Activated CD8-positive, alpha-beta T cell treated with anti-CD3 and anti-CD28 coated beads for 36 hours (primary cell): ENCODE results near the gene IL17RB. TPM values are rescaled to one million over a fixed set of nuclear protein-coding genes. Genes with fewer than 3 reads are reported as not detected.

Source experiments
- ATAC-seq: fragments of 200-7000 bp; cut with Tn5 transposase; one replicate; pipeline ENCODE4 v1.10.0; 2021; ENCODE audit warnings: mild to moderate bottlenecking, moderate library complexity
- CTCF ChIA-PET: fragments of 350-600 bp; sonication (Branson Sonifier 250); formaldehyde crosslinking; loops from one replicate; lab custom pipeline; 2021; ENCODE audit warnings: antibody characterized with exemption; lab: Charles Lee
- POLR2A ChIA-PET: fragments of 350-600 bp; sonication (Branson Sonifier 250); formaldehyde crosslinking; loops from one replicate; lab custom pipeline; 2021; ENCODE audit warnings: antibody characterized with exemption; lab: Charles Lee
- DNase-seq: peaks from one replicate; pipeline ENCODE4 v3.0.0-alpha.2; 2020
- H3K27ac Mint-ChIP-seq: one replicate; pipeline ENCODE4 v1.8.0; 2021; ENCODE audit warnings: mild to moderate bottlenecking, mixed read lengths
- H3K27me3 Mint-ChIP-seq: one replicate; pipeline ENCODE4 v1.8.0; 2021; ENCODE audit warnings: mixed read lengths
- H3K36me3 Mint-ChIP-seq: one replicate; pipeline ENCODE4 v1.8.0; 2021; ENCODE audit warnings: low read depth, mixed read lengths
- H3K4me1 Mint-ChIP-seq: one replicate; pipeline ENCODE4 v1.8.0; 2021; ENCODE audit warnings: low read depth, mixed read lengths
- H3K4me3 Mint-ChIP-seq: one replicate; pipeline ENCODE4 v1.8.0; 2021; ENCODE audit warnings: mild to moderate bottlenecking, moderate library complexity, mixed read lengths
- H3K9me3 Mint-ChIP-seq: one replicate; pipeline ENCODE4 v1.8.0; 2021; ENCODE audit warnings: mixed read lengths
- intact Hi-C: fragments of 100-400 bp; cut with micrococcal nuclease; formaldehyde crosslinking; loops from one replicate; pipeline ENCODE4 v1.10.0; 2022
- total RNA-seq, 2 experiments: library from RNA; stranded (reverse); gene quantifications; one replicate each; pipeline ENCODE4 v1.2.3, GENCODE V29; 2021
- TF ChIP-seq, protein P1 (sequence below): fragments of 200-600 bp; IDR thresholded peaks from one replicate; pipeline ENCODE4 v1.8.0; 2022; ENCODE audit warnings: antibody characterized with exemption, mild to moderate bottlenecking

Gene IL17RB
- total RNA-seq, 2 experiments from 2014 or later: not detected

DNA sequence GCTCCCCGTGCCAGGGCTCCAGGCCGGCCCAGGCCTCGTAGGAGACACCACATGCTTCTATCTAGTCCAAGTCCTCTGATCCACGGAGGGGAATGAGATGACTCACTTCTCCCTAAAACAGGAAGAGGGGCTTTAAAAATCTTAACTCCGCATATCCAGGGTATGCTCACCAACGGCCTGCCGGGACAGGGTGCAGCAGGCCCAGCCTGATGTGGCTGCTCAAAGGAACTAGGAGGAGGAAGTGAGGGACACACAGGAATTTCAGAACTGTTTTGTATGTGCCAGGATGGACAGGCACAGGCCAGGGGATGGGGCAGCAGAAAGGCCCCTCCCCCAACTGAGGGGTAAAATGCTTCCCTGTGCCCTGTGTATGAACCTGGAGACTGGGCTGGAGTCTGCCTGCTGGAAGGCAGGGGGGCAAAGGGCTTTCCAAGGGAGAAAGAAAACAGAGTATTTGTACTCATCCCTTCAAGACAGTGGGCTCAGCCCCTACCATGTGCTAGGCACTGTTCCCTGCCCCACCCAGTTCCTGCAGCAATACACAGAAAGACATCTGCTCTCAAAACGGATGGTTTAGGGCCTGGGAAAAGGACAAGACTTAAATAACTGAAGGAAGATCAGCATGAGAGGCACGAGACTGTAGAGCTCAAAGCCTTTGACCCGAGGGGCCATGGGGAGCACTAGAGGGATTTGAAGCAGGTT lies 22.3 kb upstream of the IL17RB start:
- intact Hi-C loops: no loop called here
- Mint-ChIP-seq H3K27me3 (no peaks in the 10 kb centered on the region), H3K4me3 (no peak overlapping the region), H3K27ac (no peak overlapping the region), H3K9me3 (no peaks in the 10 kb centered on the region), H3K4me1 (no peaks in the 10 kb centered on the region), H3K36me3 (no peaks in the 10 kb centered on the region)
- no peak for ATAC-seq
- TF ChIP-seq, protein P1, sequence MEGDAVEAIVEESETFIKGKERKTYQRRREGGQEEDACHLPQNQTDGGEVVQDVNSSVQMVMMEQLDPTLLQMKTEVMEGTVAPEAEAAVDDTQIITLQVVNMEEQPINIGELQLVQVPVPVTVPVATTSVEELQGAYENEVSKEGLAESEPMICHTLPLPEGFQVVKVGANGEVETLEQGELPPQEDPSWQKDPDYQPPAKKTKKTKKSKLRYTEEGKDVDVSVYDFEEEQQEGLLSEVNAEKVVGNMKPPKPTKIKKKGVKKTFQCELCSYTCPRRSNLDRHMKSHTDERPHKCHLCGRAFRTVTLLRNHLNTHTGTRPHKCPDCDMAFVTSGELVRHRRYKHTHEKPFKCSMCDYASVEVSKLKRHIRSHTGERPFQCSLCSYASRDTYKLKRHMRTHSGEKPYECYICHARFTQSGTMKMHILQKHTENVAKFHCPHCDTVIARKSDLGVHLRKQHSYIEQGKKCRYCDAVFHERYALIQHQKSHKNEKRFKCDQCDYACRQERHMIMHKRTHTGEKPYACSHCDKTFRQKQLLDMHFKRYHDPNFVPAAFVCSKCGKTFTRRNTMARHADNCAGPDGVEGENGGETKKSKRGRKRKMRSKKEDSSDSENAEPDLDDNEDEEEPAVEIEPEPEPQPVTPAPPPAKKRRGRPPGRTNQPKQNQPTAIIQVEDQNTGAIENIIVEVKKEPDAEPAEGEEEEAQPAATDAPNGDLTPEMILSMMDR: no peak
- CTCF ChIA-PET: no interaction called here
- no peak for DNase-seq
- POLR2A ChIA-PET: no interaction called here

DNA sequence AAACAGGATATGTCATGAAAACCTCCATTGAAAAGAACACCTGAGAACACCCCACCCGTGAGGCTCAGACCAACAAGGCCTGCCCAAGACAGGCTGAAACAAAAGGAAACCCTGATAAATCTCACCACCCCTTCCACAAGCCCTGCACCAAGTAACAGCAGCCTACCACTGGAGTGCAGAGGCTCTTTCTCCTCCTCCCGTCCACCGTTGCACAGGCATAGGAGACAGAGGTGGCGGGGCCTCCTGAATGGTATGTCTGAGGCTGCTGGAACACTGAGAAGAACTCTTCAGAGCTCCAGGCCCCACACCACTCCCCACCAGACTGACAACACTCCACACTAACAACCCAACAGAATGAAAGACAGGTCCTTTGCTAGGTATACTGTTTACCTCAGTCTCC lies 21.6 kb upstream of the IL17RB start:
- CTCF ChIA-PET: no interaction called here
- TF ChIP-seq, protein P1: no peak
- DNase-seq (no peak), ATAC-seq (no peak)
- Mint-ChIP-seq H3K9me3 (no peaks in the 10 kb centered on the region), H3K27ac (no peak overlapping the region), H3K27me3 (no peaks in the 10 kb centered on the region), H3K4me3 (no peak overlapping the region), H3K36me3 (no peaks in the 10 kb centered on the region), H3K4me1 (no peaks in the 10 kb centered on the region)
- intact Hi-C loops: no loop called here
- POLR2A ChIA-PET: no interaction called here

DNA sequence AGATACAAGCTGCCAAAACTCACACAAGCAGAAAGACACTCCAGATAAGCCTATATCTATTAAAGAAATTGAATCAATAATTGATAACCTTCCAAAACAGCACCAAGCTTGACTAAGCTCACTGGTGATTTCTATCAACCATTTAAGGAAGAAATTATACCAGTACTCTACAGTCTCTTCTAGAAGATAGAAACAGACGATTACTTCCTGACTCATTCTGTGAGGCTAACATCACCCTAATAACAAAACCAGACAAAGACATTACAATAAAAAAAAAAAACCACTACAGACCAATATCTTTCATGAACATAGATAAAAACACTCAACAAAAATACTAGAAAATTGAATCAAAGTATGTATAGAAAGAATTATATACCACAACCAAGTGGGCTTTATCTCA lies 20.3 kb upstream of the IL17RB start:
- POLR2A ChIA-PET: no interaction called here
- DNase-seq: no peak
- TF ChIP-seq, protein P1: no peak
- Mint-ChIP-seq H3K27me3 (no peaks in the 10 kb centered on the region), H3K27ac (no peak overlapping the region), H3K36me3 (no peaks in the 10 kb centered on the region), H3K4me1 (no peaks in the 10 kb centered on the region), H3K4me3 (no peak overlapping the region), H3K9me3 (no peaks in the 10 kb centered on the region)
- no peak for ATAC-seq
- CTCF ChIA-PET: no interaction called here
- intact Hi-C loops: no loop called here

DNA sequence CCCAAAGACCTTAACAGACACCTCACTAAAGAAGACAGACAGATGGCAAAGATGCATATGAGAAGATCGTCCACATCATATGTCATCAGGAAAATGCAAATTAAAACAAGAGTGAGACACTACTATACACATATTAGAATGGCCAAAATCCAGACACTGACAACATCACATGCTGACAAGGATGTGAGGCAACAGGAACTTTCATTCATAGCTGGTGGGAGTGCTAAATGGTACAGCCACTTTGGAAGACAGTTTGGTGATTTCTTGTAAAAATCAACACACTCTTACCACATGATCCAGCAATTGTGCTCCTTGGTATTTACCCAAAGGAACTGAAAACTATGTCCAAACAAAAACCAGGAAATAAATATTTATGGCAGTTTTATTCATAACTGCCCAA lies 17.8 kb upstream of the IL17RB start:
- Mint-ChIP-seq H3K27ac (no peak overlapping the region), H3K36me3 (no peaks in the 10 kb centered on the region), H3K9me3 (no peaks in the 10 kb centered on the region), H3K27me3 (no peaks in the 10 kb centered on the region), H3K4me3 (no peak overlapping the region), H3K4me1 (no peaks in the 10 kb centered on the region)
- ATAC-seq: no peak
- POLR2A ChIA-PET: interaction anchor here (0.7 kb wide), 1 partner anchor 1928 kb away, joined by 3 read pairs; no protein-coding TSS in a partner anchor
- CTCF ChIA-PET: interaction anchor here (0.6 kb wide), 1 partner anchor 8 kb away, joined by 3 read pairs; no protein-coding TSS in a partner anchor
- TF ChIP-seq, protein P1: no peak
- intact Hi-C loops: no loop called here
- DNase-seq: no peak

DNA sequence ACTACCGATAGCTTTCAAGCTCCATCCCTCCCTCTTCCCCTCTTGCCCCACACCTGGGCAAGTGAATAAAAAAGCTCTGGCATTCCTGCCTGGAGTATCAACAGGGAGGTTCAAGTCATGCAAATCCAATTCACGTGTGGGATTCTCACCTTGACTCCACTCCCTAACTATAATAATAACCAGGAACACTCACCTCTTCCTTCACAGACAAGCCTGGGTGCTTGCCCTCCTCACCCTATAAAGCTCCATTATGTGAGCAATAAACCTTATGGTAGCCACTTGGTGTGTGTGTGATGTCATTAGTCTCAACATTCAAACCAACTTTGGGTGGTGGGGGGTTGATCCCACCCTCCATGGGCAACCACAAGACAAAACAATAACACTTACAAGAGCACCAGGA lies 16.8 kb upstream of the IL17RB start:
- Mint-ChIP-seq H3K27ac (no peak overlapping the region), H3K4me3 (no peak overlapping the region), H3K9me3 (no peaks in the 10 kb centered on the region), H3K36me3 (no peaks in the 10 kb centered on the region), H3K4me1 (no peaks in the 10 kb centered on the region), H3K27me3 (no peaks in the 10 kb centered on the region)
- intact Hi-C loops: no loop called here
- DNase-seq (no peak), ATAC-seq (no peak)
- ChIA-PET POLR2A (no interaction called here), CTCF (no interaction called here)
- TF ChIP-seq, protein P1: no peak
